ENCODE measurements around the gene APOBEC3A. TPM values are rescaled to one million over a fixed set of nuclear protein-coding genes. Genes with fewer than 3 reads are reported as not detected.

Gene APOBEC3A
- total RNA-seq, 1 experiment from 2014 or later, result not detected

DNA sequence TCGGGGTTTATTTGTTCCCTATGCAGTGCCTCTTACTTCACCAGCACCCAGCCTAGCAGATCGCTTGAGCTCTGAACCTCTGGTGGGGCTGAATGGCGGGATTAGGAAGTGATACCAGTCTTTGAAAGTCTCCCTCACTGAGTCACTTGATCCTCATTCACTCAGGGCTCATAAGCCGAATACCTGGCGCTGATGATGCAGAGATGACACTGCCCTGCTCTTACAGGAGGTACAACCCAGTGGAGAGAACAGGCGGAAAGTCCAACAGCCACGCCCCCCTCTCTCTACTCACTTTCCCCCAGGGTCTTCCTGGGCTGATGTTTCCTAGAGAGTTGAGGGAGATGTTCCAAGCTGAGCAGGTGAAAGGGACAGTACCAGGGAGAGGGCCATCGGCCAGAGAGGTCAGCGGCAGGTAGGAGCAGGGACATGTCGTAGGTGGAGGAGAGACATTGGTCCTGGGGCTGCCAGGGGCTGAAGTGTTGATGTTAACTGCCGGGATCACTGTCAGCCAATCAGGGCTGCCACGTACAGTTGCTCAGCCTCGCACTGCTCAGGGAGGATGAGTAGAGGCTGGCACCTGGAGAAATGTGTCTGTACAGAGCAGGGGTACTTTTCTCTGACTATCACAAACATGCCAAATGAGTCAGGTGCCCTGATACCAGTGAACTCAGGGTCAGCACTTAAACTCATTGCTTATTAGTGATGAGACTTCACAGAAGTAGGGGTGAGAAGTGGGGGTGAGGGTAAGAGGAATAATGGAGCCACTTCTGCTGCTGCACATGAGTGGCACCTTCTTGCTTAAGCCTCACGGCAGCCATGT lies 9.9 kb upstream of the APOBEC3A start:
- peak in 1 of 2 experiments; percentile 61 for DNase-seq
- no peaks in the 10 kb centered on the region for H4K20me1 ChIP-seq (ENCODE audit: insufficient read depth)
- ChIA-PET CTCF (no interaction called here), POLR2A (ENCODE audit: unreplicated experiment) (no interaction called here)
- BruUV-seq (replicated peaks), result no TSS peak
- no peaks in the 10 kb centered on the region for H3K9me2 ChIP-seq (ENCODE audit: insufficient read depth)
- no peak overlapping the region for H2AFZ ChIP-seq
- H3K36me3 ChIP-seq (ENCODE audit: low read depth), result no peaks in the 10 kb centered on the region
- H3K9me3 ChIP-seq (ENCODE audit: insufficient read depth, low read depth), result no peaks in the 10 kb centered on the region
- no peak overlapping the region for H3K4me2 ChIP-seq
- H3K4me3 ChIP-seq, result no peak overlapping the region
- H3K4me1 ChIP-seq (replicated peaks; ENCODE audit: insufficient read depth), result peaks cover 26% of the 10 kb centered on the region
- intact Hi-C loops (cut with micrococcal nuclease; ENCODE audit: unreplicated experiment), result no loop called here
- no peaks in the 10 kb centered on the region for H3K79me2 ChIP-seq (ENCODE audit: low read depth)
- H3K27ac ChIP-seq, result no peak overlapping the region
- peaks cover 11% of the 10 kb centered on the region; the same call in 1 of the 2 replicates for H3F3A ChIP-seq (ENCODE audit: insufficient read depth, low read depth)
- TF ChIP-seq, protein P1, sequence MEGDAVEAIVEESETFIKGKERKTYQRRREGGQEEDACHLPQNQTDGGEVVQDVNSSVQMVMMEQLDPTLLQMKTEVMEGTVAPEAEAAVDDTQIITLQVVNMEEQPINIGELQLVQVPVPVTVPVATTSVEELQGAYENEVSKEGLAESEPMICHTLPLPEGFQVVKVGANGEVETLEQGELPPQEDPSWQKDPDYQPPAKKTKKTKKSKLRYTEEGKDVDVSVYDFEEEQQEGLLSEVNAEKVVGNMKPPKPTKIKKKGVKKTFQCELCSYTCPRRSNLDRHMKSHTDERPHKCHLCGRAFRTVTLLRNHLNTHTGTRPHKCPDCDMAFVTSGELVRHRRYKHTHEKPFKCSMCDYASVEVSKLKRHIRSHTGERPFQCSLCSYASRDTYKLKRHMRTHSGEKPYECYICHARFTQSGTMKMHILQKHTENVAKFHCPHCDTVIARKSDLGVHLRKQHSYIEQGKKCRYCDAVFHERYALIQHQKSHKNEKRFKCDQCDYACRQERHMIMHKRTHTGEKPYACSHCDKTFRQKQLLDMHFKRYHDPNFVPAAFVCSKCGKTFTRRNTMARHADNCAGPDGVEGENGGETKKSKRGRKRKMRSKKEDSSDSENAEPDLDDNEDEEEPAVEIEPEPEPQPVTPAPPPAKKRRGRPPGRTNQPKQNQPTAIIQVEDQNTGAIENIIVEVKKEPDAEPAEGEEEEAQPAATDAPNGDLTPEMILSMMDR (conservative IDR thresholded peaks at IDR 0.05), result no peak
- TF ChIP-seq EZH2 (IDR thresholded peaks at IDR 0.05; ENCODE audit: low read depth), result no peak
- H3K27me3 ChIP-seq (ENCODE audit: insufficient read depth, low read depth), result no peaks in the 10 kb centered on the region

DNA sequence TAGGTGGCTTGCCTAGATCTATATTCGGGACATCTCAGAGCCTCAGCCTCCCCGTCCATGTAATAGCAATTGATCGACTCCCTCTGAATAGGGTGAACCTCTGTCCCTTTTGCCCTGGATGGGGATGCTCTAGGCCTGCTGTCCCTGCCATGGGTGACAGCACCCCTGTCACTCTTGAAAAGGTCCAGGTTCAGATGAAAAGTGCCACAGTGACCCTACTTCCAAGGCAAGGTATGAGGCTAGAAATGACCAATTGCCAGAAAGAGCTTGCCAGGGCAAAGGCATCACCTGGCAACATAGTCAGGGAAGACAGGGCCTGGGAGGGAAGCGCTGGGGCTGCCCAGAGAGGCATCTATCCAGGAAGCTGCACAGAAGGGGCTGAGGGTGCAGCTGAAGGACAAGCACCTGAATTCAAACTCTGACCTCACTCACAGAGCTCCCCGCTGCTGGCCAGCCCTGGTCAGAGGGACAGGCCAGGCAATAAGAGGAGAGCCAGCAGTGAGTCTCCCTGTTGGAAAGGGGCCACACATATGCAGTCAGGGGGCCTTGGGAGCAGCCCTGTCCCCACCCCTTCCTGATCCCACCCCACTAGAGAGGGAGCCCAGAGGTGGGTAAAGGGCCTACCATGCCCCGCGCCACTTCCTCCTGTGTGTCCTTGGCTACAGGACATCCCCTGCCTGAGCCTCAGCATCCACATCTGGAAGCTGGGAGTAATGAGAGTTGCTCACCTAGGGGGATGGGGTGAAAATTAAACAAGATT lies 9.0 kb upstream of the APOBEC3A start:
- H3K4me3 ChIP-seq, result no peak overlapping the region
- H3K9me2 ChIP-seq (ENCODE audit: insufficient read depth), result no peaks in the 10 kb centered on the region
- H4K20me1 ChIP-seq (ENCODE audit: insufficient read depth), result no peaks in the 10 kb centered on the region
- H2AFZ ChIP-seq, result no peak overlapping the region
- H3K4me1 ChIP-seq (replicated peaks; ENCODE audit: insufficient read depth), result peaks cover 26% of the 10 kb centered on the region
- H3K9me3 ChIP-seq (ENCODE audit: insufficient read depth, low read depth), result no peaks in the 10 kb centered on the region
- H3F3A ChIP-seq (ENCODE audit: insufficient read depth, low read depth), result peaks cover 11% of the 10 kb centered on the region; the same call in 1 of the 2 replicates
- H3K36me3 ChIP-seq (ENCODE audit: low read depth), result no peaks in the 10 kb centered on the region
- intact Hi-C loops (cut with micrococcal nuclease; ENCODE audit: unreplicated experiment), result no loop called here
- DNase-seq, result no peak
- no peak overlapping the region for H3K4me2 ChIP-seq
- H3K27ac ChIP-seq, result no peak overlapping the region
- ChIA-PET CTCF (no interaction called here), POLR2A (ENCODE audit: unreplicated experiment) (interaction anchor here (0.6 kb wide), 1 partner anchor 477 kb away, joined by 3 read pairs; no protein-coding TSS in a partner anchor)
- no TSS peak for BruUV-seq (replicated peaks)
- H3K27me3 ChIP-seq (ENCODE audit: insufficient read depth, low read depth), result no peaks in the 10 kb centered on the region
- H3K79me2 ChIP-seq (ENCODE audit: low read depth), result no peaks in the 10 kb centered on the region
- TF ChIP-seq EZH2 (IDR thresholded peaks at IDR 0.05; ENCODE audit: low read depth), result no peak
- TF ChIP-seq, protein P1 (conservative IDR thresholded peaks at IDR 0.05), result no peak

DNA sequence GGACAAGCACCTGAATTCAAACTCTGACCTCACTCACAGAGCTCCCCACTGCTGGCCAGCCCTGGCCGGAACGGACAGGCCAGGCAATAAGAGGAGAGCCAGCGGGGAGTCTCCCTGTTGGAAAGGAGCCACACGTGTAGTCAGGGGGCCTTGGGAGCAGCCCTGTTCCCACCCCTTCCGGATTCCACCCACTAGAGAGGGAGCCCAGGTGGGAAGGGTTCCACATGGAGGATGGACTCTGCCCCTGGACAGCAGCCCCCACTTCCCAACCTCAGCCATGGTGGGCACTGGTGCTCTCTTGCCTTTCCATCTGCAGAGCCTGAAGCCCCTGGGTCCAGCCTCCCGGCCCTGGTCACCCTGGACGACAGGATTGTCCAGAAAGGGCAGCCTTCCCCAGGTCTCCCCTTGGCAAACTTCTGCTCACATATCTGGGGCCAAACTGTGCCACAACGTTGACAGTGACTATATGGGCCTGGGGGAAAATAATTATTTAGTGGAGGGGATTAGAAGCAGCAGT lies 7.5 kb upstream of the APOBEC3A start:
- no peak for DNase-seq
- intact Hi-C loops (cut with micrococcal nuclease; ENCODE audit: unreplicated experiment), result no loop called here
- peaks cover 11% of the 10 kb centered on the region; the same call in 1 of the 2 replicates for H3F3A ChIP-seq (ENCODE audit: insufficient read depth, low read depth)
- no peak overlapping the region for H3K27ac ChIP-seq
- H3K9me3 ChIP-seq (ENCODE audit: insufficient read depth, low read depth), result no peaks in the 10 kb centered on the region
- peaks cover 36% of the 10 kb centered on the region for H3K4me1 ChIP-seq (replicated peaks; ENCODE audit: insufficient read depth)
- no TSS peak for BruUV-seq (replicated peaks)
- no peak overlapping the region for H2AFZ ChIP-seq
- no peaks in the 10 kb centered on the region for H4K20me1 ChIP-seq (ENCODE audit: insufficient read depth)
- no peaks in the 10 kb centered on the region for H3K9me2 ChIP-seq (ENCODE audit: insufficient read depth)
- POLR2A ChIA-PET (ENCODE audit: unreplicated experiment), result interaction anchor here (0.7 kb wide), 1 partner anchor 67 kb away, joined by 5 read pairs; no protein-coding TSS in a partner anchor
- TF ChIP-seq EZH2 (IDR thresholded peaks at IDR 0.05; ENCODE audit: low read depth), result no peak
- TF ChIP-seq, protein P1 (conservative IDR thresholded peaks at IDR 0.05), result no peak
- H3K27me3 ChIP-seq (ENCODE audit: insufficient read depth, low read depth), result no peaks in the 10 kb centered on the region
- no peak overlapping the region for H3K4me3 ChIP-seq
- no peaks in the 10 kb centered on the region for H3K79me2 ChIP-seq (ENCODE audit: low read depth)
- H3K4me2 ChIP-seq, result no peak overlapping the region
- CTCF ChIA-PET, result no interaction called here
- H3K36me3 ChIP-seq (ENCODE audit: low read depth), result no peaks in the 10 kb centered on the region

Measured in PC-9 (cell line).